SIG-M5 (cell line): ENCODE results near the gene FRMD8.

Source experiments
- DNase-seq: peaks from one replicate; lab custom pipeline; 2025; lab: John Stamatoyannopoulos, UW

Gene FRMD8

DNA sequence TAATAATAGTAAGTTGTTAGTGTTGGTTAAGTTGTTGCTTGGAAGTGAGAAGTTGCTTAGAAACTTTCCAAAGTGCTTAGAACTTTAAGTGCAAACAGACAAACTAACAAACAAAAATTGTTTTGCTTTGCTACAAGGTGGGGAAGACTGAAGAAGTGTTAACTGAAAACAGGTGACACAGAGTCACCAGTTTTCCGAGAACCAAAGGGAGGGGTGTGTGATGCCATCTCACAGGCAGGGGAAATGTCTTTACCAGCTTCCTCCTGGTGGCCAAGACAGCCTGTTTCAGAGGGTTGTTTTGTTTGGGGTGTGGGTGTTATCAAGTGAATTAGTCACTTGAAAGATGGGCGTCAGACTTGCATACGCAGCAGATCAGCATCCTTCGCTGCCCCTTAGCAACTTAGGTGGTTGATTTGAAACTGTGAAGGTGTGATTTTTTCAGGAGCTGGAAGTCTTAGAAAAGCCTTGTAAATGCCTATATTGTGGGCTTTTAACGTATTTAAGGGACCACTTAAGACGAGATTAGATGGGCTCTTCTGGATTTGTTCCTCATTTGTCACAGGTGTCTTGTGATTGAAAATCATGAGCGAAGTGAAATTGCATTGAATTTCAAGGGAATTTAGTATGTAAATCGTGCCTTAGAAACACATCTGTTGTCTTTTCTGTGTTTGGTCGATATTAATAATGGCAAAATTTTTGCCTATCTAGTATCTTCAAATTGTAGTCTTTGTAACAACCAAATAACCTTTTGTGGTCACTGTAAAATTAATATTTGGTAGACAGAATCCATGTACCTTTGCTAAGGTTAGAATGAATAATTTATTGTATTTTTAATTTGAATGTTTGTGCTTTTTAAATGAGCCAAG lies 38.9 kb downstream of the FRMD8 start:
- DNase-seq: peak; percentile 83

GRCh38 chr11:65425971-65426838 lies 39.8 kb downstream of the FRMD8 start:
- DNase-seq: peak; percentile 98

DNA sequence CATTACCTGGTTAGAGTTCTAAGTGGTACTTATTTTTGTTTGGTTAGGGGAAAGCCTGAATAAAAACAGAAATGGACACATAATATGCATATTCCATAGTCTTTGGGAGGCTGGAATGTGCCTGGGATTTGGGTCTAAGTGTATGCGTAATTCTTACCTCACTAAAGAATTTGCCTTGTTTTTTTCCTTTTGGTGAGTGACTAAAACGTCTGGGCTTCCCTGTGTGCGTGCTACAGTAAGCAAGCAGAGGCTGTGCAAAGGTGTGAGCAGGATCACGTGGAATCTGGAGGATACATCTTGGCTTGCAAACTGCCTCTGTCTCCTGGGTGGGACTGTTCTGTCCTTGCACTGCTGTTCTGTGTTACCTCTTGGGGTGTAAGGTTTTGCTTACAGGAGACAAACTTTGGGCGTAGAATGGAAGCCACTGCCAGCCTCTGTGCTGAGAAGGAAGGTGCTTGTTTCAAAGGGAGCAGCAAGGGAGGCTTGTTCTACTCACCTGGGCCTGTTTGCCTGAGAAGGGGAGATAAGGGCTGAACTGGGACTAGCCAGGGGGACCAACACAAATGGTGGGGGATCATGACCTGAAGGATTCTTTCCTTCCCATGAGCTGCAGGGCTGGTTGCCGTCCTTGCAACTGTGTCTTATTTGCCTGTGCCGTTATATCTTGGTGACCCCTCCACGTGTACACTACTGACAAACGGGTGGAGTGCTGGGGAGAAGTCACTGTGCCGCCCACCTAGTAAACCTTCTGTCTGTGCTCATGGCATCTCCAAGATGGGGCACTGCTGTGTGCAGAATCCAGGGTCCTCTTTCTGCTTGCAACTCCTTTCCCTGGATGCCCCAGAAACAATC lies 40.6 kb downstream of the FRMD8 start:
- DNase-seq: no peak

DNA sequence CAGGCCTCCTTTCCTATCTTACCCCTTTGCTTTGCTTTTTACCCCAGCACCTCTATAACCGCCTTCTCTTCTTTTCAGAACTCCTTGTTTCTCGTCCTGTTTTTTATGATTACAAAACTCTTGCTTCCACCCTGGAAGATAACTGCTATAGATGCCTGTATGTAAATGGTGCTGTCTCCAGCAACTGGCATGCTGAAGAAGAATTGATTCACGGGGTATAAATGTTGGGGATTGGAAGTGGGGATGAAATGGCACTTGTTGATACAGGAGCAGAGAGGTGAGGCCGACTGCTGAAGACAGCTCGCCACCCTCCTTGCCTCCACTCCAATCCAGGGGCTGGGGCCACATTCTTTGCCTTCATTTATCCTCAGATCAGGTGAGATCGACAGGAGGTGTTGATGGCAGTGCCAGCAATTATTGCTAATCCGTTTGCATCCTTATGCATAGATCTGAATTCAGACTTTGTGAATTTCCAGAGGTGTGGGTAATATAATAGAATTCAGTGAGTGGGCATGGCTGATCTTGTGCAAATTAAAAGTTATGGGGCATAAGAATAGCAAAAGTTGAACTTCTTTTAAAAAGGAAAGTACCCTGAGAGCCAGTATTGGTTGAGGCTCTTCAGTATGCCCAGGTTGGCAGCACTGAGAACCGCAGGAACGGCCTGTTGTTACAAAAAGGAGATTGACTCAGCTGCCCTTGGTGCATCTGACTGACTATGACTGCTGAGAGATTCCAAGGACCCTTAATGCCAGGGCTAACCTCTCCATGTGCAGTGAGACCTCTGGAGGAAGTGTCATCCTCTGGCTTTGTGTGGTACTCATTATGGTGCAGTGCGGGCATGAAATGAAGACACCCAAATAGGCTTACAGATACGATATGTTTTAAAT lies 41.5 kb downstream of the FRMD8 start:
- DNase-seq: no peak

- DNase-seq: no peak
These were observed 42.2 kb downstream of the FRMD8 start for GRCh38 chr11:65428578-65429067.

GRCh38 chr11:65429068-65429681 lies 42.7 kb downstream of the FRMD8 start:
- no peak for DNase-seq

DNA sequence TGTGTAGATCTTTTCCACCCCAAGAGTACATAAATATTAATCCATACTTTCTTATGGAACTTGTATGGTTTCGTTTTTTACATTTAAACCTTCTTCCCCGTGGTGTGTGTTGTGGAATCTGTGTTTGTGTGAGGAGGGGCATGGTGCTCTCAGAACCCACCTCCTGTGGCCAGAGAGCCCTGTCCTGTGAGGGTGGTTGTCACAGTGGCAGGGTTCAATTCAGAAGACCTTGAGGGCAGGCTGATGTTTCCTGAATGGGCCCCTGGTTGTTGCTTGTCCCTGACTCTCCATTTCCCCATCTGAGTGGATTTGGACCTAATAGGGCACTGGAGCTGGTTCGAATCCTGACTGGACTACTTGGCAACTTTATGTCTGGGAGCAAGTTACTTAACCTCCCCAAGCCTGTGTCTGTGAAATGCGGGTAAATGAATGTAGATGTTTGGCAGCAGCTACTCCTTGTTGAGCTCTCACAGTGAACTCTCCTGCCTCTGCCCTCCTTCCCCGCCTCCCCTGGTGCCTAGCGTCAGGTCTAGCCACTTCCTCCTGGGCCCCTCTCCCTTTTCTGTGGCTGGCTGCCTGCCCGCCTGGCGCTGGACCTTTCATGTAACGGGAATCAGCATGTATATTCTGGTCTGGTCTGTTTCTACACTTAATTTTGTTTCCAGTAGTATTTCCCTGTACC lies 43.4 kb downstream of the FRMD8 start:
- DNase-seq: no peak

- no peak for DNase-seq
These were observed 44.2 kb downstream of the FRMD8 start for GRCh38 chr11:65430406-65431217.

- DNase-seq: no peak
These were observed 45.1 kb downstream of the FRMD8 start for GRCh38 chr11:65431451-65432099.

DNA sequence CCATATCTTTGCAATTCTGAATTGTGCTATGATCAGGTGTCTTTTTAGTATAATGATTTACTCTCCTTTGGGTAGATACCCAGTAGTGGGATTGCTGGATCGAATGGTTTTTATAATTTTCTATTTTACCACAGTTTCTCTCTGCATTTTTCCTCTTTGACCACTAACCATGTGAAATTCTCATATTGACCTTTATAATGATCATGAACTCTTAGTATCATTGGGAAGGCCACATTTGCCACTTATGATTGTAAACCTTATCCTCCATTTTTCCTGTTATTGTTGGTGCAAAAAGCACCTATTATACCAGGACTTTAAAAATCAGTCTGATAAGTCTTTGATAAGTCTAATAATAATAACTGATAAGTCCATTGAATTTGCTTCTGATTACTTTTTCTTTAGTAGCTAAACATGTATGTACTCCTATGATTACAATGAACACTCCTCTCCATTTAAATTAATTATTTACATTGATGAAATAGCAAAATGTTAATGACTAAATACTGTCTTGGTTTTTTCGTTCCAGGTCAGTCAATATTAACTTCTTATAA lies 45.7 kb downstream of the FRMD8 start:
- DNase-seq: no peak

DNA sequence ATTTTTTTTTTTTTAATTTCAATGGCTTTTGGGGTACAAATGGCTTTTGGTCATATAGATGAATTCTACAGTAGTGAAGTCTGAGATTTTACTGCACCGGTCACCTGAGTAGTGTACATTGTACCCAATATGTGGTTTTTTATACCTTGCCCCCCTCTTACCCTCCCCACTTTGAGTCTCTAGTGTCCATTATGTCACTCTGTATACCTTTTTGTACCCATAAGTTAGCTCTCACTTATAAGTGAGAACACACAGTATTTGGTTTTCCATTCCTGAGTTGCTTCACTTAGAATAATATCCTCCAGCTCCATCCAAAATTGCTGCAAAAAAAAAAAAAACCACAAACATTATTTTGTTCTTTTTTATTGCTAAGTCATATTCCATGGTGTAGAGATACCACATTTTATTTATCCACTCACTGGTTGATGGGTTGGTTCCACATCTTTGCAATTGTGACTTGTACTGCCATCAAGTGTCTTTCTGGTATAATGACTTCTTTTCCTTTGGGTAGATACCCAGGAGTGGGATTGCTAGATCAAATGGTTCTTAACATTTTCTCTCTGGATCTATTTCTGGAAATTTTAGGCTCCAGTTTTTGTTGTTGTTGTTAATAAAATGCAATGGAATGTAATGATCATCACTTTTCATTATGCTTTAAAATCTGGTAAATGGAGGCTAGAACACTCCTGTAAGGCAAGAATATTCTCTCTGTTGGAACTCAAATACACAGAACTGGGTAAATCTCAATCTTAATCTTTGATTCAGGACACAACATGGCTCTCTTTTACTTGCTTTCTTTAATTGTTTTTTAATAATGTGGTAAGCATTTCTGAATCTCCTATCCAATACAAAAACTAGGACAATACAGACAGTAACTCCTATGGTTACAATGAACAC lies 46.5 kb downstream of the FRMD8 start:
- no peak for DNase-seq

GRCh38 chr11:65433657-65434056 lies 47.2 kb downstream of the FRMD8 start:
- DNase-seq: no peak

- no peak for DNase-seq
These were observed 47.7 kb downstream of the FRMD8 start for GRCh38 chr11:65434057-65434666.

DNA sequence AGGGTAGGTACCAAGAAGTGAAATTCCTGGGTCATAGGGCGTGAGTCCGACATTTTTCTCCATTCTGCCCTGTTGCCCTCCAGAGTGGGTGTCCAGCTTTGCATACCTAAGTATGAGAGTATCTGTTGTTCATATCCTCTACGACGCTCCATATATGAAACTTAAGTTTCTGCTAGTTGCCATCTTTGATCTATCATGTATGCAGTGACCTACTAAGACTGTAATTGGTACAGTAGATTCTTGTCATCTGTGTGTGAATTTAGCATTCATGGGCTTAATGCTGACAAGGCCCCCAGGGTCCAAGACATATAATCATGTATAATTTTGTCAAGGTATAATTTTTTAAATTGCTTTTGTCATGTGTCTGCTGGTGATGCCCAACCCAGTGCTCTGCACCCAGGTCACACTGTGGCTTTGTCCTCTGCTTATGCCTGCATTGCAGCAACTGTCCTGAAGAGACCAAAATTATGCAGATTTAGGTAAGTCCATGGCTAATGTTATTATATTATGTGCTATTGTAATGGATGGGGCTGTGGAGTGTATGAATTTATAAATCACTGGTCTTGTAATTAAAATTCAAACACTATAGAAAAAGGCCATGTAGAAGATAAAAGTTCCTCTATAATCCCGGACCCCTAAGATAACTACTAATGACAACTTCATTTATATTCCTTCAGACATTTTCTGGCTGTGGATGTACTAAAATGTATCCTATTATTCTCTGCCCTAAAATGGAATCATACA lies 48.4 kb downstream of the FRMD8 start:
- no peak for DNase-seq

DNA sequence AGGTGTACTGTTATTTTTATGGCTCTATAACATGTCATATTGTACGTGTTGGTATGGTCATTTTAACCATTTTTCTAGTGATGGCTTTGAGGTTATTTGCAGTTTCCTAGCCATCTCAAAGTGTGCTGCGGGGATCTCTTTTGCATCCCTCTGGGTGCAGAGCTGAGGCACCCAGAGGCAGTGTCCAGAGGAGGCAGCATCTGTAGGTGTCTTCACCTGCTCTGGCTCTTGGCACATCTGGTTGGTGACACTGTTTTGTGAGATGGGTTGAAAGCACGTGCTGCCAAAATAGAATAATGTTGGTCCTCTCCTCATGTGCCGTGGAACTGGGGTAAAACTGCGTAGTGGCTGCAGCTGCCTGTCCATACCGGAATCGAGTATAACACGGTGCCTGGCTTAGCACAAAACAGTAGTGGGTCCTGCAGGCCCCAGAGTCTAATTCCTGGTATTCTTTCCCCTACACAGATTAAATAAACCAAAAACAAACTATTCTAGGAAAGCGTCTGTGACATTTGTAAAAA lies 49.0 kb downstream of the FRMD8 start:
- no peak for DNase-seq

GRCh38 chr11:65435981-65436411 lies 49.6 kb downstream of the FRMD8 start:
- no peak for DNase-seq
